C4-2B (cell line): Measurements from ENCODE around the gene KATNAL2.

Experiments used
- ZFX ChIP-seq: fragments of 450-650 bp; IDR thresholded peaks from 2 replicates; pipeline ENCODE4 v1.6.1; 2017
- TF ChIP-seq, protein P1 (sequence below): fragments of 450-650 bp; conservative IDR thresholded peaks from 2 replicates; pipeline ENCODE4 v1.5.1; 2017; ENCODE audit warnings: mild to moderate bottlenecking

DNA sequence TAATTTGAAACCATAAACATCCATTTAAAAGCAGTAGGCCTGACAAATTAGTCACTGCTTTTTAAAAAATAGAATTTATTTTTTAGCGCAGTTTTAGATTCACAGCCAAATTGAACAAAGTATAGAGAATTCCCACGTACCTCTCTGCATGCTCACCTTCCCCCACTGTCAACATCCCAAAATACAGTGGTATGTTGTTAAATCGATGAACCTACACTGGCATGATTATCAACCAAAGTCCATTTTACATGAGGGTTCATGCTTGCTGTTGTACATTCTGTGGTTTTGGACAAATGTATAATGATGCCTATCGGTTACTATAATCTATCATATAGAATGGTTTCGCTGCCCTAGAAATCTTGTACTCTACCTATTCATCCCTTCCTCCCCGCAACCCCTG lies 123.6 kb downstream of the KATNAL2 start:
- TF ChIP-seq, protein P1, sequence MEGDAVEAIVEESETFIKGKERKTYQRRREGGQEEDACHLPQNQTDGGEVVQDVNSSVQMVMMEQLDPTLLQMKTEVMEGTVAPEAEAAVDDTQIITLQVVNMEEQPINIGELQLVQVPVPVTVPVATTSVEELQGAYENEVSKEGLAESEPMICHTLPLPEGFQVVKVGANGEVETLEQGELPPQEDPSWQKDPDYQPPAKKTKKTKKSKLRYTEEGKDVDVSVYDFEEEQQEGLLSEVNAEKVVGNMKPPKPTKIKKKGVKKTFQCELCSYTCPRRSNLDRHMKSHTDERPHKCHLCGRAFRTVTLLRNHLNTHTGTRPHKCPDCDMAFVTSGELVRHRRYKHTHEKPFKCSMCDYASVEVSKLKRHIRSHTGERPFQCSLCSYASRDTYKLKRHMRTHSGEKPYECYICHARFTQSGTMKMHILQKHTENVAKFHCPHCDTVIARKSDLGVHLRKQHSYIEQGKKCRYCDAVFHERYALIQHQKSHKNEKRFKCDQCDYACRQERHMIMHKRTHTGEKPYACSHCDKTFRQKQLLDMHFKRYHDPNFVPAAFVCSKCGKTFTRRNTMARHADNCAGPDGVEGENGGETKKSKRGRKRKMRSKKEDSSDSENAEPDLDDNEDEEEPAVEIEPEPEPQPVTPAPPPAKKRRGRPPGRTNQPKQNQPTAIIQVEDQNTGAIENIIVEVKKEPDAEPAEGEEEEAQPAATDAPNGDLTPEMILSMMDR = no peak
- no peak for TF ChIP-seq ZFX
